Esophagus squamous epithelium (tissue), 5 donors: ENCODE measurements around the gene PLEKHA3. TPM values are rescaled to one million over a fixed set of nuclear protein-coding genes. Genes with fewer than 3 reads are reported as not detected.

Experiments used
- DNase-seq: peaks from one replicate; lab custom pipeline; 2025; lab: John Stamatoyannopoulos, UW
- H3K27ac ChIP-seq, 4 donors: fragments of 200-600 bp; sonication (generic); one replicate each; pipeline ENCODE4 v1.5.1; 2016 to 2019; ENCODE audit warnings: mild to moderate bottlenecking in 1 of 4
- H3K27me3 ChIP-seq, 4 donors: fragments of 200-600 bp; sonication (generic); 1 replicate in 3 of 4; 2 replicates in 1 of 4; pipeline versions ENCODE4 v1.5.1 to v1.6.0; 2017 to 2021; ENCODE audit warnings: antibody characterized with exemption in 1 of 4
- H3K36me3 ChIP-seq, 3 donors: fragments of 200-600 bp; sonication (generic); one replicate each; pipeline ENCODE4 v1.5.1; 2016 to 2019
- H3K4me1 ChIP-seq, 3 donors: fragments of 200-600 bp; sonication (generic); one replicate each; pipeline ENCODE4 v1.5.1; 2017 to 2019
- H3K4me3 ChIP-seq, 4 donors: fragments of 200-600 bp; sonication (generic); 1 replicate in 3 of 4; 2 replicates in 1 of 4; pipeline ENCODE4 v1.5.1; 2016 to 2019; ENCODE audit warnings: mild to moderate bottlenecking in 2 of 4, moderate library complexity in 1 of 4
- H3K9me3 ChIP-seq, 3 donors: fragments of 200-600 bp; sonication (generic); one replicate each; pipeline ENCODE4 v1.5.1; 2016 to 2019
- CTCF ChIP-seq, 6 experiments: fragments of 450-650 bp in 4 of 6; fragments of 200-600 bp in 2 of 6; sonication (generic) in 2 of 6; IDR thresholded peaks; one replicate each; pipeline ENCODE4 v1.5.1; 2016 to 2019; ENCODE audit warnings: antibody characterized with exemption in 6 of 6, mild to moderate bottlenecking in 4 of 6, moderate library complexity in 4 of 6
- POLR2A ChIP-seq, 4 donors: fragments of 450-650 bp; IDR thresholded peaks; one replicate each; pipeline ENCODE4 v1.6.1; 2017; ENCODE audit warnings: antibody characterized with exemption in 4 of 4, mild to moderate bottlenecking in 4 of 4, moderate library complexity in 3 of 4
- WGBS, 2 donors: methylation state at CpG; one replicate each; pipeline ENCODE4 v1.1.5; 2018; 5-methylcytosine and 5-hydroxymethylcytosine counted together
- intact Hi-C: fragments of 100-400 bp; cut with DNase I; formaldehyde crosslinking; loops from one replicate; pipeline ENCODE4 v1.15.0; 2022
- total RNA-seq, 4 donors: library from RNA; depleted of rRNA; stranded (reverse); fragments of >200 nt; gene quantifications; one replicate each; pipeline ENCODE4 v1.1.0, GENCODE V29; 2016
- donor health status: DM: yes; HTN: yes; CAD: no.

PLEKHA3 gene
- total RNA-seq, 4 donors from 2014 or later = 3.2 to 12.2 (median 7.2) TPM

GRCh38 chr2:178449700-178450523, 30.3 kb upstream of the PLEKHA3 start:
- TF ChIP-seq POLR2A (IDR thresholded peaks at IDR 0.05) (no peak), CTCF (IDR thresholded peaks at IDR 0.05) (no peak)

GRCh38 chr2:178450524-178450773, 29.8 kb upstream of the PLEKHA3 start:
- intact Hi-C loops = no loop called here
- TF ChIP-seq POLR2A (IDR thresholded peaks at IDR 0.05) (no peak), CTCF (IDR thresholded peaks at IDR 0.05) (peak in 1 of 6 experiments; percentile 2)
- peaks cover 0 to 30% (median 0%) of the 10 kb centered on the region in 3 donors for H3K36me3 ChIP-seq
- WGBS, 2 donors = no CpG with 5 or more reads among the region's 25 CpGs
- peak overlapping the region; percentile 71 to 91 (median 77) for H3K4me3 ChIP-seq
- H3K27me3 ChIP-seq = no peaks in the 10 kb centered on the region
- peaks cover 7 to 41% (median 13%) of the 10 kb centered on the region in 3 donors for H3K4me1 ChIP-seq
- H3K27ac ChIP-seq = peak overlapping the region; percentile 95 to 98 (median 95)
- H3K9me3 ChIP-seq = no peaks in the 10 kb centered on the region
- DNase-seq = peak; percentile 47

More at GRCh38 chr2:178449700-178450523, 30.3 kb upstream of the PLEKHA3 start:
- no peaks in the 10 kb centered on the region for H3K27me3 ChIP-seq
- no peak for DNase-seq
- peaks cover 7 to 41% (median 13%) of the 10 kb centered on the region in 3 donors for H3K4me1 ChIP-seq
- peak overlapping the region; percentile 71 to 91 (median 77) for H3K4me3 ChIP-seq
- peak overlapping the region; percentile 95 to 98 (median 95) for H3K27ac ChIP-seq
- 12 to 16% methylated on average over 8 to 11 of the region's 18 CpGs for WGBS, 2 donors
- peaks cover 0 to 35% (median 0%) of the 10 kb centered on the region in 3 donors for H3K36me3 ChIP-seq
- no peaks in the 10 kb centered on the region for H3K9me3 ChIP-seq
- intact Hi-C loops = no loop called here

GRCh38 chr2:178450774-178451525, 29.3 kb upstream of the PLEKHA3 start, which contains the start of the genes PJVK and PRKRA:
Gene PJVK (plus strand): TSS chr2:178451378. CDS start chr2:178453410, 2,032 bp downstream.
Gene PRKRA (minus strand): TSS chr2:178451175. CDS start chr2:178451030, 145 bp downstream.
- intact Hi-C loops = no loop called here

GRCh38 chr2:178452334-178452733, 27.9 kb upstream of the PLEKHA3 start:
- intact Hi-C loops = no loop called here
- TF ChIP-seq CTCF (IDR thresholded peaks at IDR 0.05) = no peak
- no peak for TF ChIP-seq POLR2A (IDR thresholded peaks at IDR 0.05)
- Histone ChIP-seq H3K27ac (peak overlapping the region in 1 of 4 donors; percentile 95), H3K9me3 (no peaks in the 10 kb centered on the region), H3K27me3 (no peaks in the 10 kb centered on the region), H3K4me1 (peaks cover 7 to 41% (median 13%) of the 10 kb centered on the region in 3 donors), H3K4me3 (no peak overlapping the region), H3K36me3 (peaks cover 0 to 13% (median 0%) of the 10 kb centered on the region in 3 donors)
- DNase-seq = no peak
- 96% methylated on average over 2 of the region's 2 CpGs for WGBS, 2 donors

More at GRCh38 chr2:178450774-178451525, 29.3 kb upstream of the PLEKHA3 start, which contains the start of the genes PJVK and PRKRA:
- no peaks in the 10 kb centered on the region for H3K27me3 ChIP-seq
- peak within 1 kb of the TSS; percentile 71 to 91 (median 77) for H3K4me3 ChIP-seq
- WGBS, 2 donors = no CpG with 5 or more reads among the region's 76 CpGs
- H3K27ac ChIP-seq = peak within 1 kb of the TSS; percentile 95 to 98 (median 95)
- H3K36me3 ChIP-seq = peaks cover 0 to 25% (median 0%) of the 10 kb centered on the region in 3 donors
- no peaks in the 10 kb centered on the region for H3K9me3 ChIP-seq
- H3K4me1 ChIP-seq = peaks cover 7 to 41% (median 13%) of the 10 kb centered on the region in 3 donors
- DNase-seq = peak; percentile 80
- TF ChIP-seq CTCF (IDR thresholded peaks at IDR 0.05) (peak in 3 of 6 experiments; percentile 8 to 23 (median 9)), POLR2A (IDR thresholded peaks at IDR 0.05) (peak in 3 of 4 donors; percentile 82 to 96 (median 85))
